Stimulated activated CD8-positive, alpha-beta memory T cell treated with anti-CD3 and anti-CD28 coated beads, Interleukin-12 subunit alpha, Interleukin-12 subunit beta, amount 100 ng/mL, for 24 hours (primary cell): Measurements from ENCODE around the gene SOX12.
"Not testable (repeated sequence)": the region's sequence is repeated elsewhere in the genome, so short reads cannot be mapped to it uniquely, and the experiment has no call there.

Source experiments
- DNase-seq: peaks from one replicate; pipeline ENCODE4 v3.0.0-alpha.2; 2020; ENCODE audit errors: extremely low read depth

SOX12 gene

DNA sequence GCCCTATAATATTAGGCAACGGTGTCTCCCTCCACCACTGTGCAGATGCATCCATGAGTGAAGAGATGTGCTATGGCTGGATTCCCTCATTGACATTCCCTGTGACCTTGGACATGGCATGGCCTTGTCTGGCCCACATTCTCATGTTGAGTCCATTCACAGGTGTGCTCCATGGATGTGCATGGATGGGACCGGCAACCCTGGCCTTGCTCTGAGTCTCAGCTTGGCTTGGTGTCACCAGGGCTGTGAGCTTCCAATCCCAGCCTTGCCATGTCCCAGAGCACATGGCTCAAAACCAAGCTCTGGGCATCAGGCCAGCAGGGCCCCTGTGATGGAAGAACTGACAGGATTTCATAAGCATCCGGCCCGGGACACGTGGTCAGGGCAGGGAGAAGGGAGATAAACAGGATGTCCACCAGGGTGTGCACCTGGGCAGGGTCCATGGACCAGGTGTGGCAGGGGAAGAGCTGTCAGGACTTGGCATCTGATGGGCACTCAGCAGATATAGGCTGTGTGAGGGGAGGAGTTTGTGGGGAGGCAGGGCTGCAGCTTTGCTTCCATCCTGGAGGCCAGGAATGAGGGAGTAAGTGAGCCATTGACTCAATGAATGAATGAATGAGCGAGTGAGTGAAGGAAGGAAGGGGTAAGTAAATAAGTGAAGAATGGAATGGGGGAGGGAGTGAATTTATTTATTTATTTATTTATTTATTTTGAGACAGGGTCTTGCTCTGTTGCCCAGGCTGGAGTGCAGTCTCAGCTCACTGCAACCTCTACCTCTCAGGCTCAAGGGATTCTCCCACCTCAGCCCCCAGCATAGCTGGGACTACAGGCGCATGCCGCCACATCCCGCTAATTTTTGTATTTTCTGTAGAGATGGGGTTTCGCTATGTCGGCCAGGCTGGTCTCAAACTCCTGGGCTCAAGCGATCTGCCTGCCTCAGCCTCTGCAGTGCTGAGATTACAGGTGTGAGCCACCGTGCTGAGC, 37.2 kb downstream of the SOX12 start:
- no peak for DNase-seq

DNA sequence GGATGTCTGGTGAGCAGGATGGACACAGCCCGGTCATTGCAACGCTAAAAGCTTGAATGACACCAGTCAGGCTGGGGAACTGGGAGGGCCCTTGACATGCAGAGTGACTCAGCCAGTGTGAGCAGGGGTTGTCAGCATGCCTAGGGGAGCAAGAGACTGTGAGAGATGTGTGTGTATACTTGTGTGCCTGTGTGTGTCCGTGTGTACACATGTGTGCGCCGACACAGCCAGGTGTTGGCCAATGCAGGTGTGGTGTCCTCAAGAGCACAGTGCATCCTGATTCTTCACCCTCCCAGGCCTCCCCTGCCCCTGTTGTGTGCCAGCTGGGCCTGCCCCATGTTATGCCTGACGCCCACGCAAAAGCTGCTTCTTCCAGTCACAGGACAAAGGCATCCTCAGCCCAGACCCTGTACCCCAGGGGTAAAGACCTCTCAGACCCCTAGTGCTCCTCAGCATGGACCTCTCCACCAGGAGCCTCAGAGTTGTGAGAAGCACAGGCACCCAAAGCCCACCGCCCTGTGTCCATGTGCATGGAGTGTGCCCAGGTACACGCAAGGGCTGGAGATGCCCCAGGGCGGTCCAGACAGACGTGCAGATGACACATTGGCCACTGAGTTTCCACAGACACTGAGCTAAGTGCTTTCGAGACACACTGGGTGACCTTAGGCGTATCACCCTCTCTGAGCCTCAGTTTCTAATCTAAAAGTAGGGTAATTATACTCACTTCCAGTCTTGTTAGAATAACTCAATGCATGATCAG, 38.1 kb downstream of the SOX12 start:
- DNase-seq, result no peak

DNA sequence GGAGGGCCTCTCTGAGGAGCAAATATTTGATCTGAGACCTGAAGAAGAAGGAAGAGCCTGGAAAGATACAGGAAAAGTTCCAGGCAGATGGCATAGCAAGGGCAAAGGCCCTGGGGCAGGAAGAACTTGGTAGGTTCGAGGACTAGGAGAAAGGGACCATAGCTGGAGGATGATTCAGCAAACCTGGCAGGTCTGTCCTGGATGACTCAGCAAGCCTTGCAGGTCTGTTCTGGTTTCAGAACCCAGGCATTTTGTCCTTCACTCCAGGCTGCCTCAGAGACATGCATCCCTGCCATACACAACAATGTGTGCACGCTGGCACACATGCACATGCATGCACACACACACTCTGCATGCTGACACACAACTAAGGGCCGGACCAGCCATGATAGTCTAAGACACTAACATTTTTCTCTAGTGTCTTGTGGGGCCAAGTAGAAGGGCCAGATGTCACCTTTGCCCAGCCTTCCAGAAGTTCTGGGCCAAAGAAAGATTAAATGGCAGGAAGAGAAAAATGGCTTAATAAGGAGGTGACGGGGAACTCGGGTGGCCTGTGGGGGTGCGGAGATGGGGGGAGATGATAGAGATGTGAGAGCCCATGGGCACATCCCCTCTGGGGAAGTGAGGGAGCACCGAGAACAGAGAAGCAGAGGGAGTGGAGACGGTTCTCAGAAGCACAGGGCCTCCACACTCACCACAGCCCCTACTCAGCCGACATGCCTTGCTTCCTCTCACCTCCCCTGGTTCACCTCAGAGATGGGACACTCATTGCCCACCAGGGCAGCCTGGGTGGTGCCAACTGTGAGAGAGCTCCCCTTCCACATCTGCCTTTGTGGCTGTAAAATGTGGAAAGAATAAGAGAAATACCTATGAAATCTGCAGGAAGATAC, 39.8 kb downstream of the SOX12 start:
- DNase-seq, result no peak

DNA sequence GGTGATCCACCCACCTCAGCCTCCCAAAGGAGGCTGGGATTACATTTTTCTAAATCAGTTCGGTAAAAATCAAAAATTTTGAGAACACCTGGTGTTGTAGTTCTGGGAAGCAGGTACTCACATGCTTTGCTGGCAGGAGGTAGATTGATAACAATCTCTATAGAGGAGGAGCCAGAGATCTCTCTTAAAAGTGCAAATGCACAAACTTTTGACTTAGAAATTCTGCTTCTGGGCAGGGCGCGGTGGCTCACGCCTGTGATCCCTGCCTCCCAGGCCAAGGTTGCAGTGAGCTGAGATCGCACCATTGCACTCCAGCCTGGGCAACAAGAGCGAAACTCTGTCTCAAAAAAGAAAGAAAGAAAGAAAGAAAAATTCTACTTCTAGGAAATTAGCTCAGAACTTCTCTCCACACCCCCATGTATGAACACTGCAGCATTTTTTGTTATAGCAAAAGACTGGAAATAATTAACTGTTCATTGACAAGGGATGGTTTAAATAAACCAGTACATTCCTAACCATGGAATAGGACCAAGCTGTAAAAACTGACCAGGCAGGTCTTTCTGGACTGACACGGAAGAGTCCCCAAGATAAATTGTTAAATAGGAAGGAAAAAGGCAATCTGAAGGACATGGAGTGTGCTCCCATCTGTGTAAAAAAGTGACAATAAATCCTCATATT, 40.8 kb downstream of the SOX12 start:
- no peak for DNase-seq

DNA sequence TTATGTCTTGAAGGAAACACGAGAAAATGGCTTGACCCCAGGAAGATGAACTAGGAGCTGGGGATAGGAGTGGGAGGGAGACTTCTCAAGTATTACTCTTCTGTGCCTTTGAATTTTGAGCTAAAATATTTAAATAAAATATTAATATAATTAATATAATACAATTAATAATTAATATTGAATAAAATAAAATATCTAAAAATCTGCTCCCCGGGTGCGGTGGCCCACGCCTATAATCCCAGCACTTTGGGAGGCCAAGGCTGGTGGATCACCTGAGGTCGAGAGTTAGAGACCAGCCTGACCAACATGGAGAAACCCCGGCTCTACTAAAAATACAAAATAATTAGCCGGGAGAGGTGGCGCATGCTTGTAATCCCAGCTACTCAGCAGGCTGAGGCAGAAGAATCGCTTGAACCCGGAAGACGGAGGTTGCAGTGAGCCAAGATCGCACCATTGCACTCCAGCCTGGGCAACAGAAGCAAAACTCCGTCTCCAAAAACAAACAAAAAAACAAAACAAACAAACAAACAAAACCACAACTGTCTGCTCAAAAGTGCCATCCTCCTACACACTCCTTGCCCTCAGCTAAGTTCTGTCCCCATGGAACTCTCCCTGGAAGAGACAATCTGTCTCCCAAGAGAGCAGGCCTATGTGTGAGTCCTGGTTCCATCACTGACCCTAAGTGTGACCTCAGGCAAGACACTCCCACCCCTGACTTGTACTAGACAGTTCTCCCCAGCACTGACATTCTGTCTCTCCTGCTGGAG, 41.5 kb downstream of the SOX12 start:
- no peak for DNase-seq

DNA sequence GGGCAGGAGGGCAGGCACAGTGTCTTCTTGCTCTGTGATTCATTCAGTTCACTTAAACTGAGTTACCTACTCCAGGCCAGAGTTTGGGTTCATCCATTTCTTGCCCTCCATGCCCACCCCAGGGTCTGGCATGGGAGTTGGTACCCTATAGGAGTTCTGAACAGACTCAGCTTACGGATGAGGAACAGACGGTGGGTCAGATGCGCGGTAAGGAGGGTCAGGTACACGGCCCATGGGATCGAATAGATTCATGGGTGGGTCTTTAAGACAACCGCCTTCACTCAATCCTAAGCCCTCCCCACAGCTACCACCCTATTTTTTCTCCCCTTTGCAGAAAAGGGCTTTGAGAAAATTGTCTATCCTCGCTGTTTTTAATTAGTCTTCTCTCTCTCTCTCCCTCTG, 42.1 kb downstream of the SOX12 start:
- DNase-seq, result no peak

DNA sequence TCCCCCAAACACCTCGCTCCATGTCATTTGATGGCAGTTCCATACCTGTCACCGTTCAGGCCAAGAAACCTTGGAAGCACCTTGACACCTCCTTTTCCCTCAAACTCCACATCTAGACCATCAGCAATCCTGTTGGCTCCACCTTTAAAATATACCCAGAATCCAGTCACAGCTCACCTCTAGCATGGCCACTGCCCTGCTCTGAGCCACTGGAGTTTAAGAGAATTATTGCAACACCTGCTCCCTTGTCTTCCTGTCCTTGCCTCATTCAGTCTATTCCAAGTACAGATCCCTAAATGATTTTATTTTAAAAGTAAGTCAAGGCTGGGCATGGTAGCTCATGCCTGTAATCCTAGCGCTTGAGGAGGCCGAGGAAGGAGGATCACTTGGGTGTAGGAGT, 43.6 kb downstream of the SOX12 start:
- no peak for DNase-seq

DNA sequence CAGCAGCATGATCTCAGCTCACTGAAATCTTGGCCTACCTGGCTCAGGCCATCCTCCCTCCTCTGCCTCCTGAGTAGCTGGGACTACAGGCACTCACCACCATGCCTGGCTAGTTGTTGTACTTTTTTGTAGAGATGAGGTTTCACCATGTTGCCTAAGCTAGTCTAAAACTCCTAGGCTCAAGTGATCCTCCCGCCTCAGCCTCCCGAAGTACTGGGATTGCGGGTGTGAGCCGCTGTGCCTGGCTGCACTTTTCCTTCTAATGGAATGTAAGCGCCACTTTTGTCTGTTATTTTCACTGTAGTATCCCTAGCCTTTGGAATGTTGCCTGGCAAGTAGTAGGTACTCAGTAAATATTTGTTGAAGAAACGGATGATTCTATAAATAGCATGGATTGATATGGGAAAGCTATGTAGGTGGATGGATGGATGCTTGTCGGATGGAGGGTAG, 44.8 kb downstream of the SOX12 start:
- no peak for DNase-seq

DNA sequence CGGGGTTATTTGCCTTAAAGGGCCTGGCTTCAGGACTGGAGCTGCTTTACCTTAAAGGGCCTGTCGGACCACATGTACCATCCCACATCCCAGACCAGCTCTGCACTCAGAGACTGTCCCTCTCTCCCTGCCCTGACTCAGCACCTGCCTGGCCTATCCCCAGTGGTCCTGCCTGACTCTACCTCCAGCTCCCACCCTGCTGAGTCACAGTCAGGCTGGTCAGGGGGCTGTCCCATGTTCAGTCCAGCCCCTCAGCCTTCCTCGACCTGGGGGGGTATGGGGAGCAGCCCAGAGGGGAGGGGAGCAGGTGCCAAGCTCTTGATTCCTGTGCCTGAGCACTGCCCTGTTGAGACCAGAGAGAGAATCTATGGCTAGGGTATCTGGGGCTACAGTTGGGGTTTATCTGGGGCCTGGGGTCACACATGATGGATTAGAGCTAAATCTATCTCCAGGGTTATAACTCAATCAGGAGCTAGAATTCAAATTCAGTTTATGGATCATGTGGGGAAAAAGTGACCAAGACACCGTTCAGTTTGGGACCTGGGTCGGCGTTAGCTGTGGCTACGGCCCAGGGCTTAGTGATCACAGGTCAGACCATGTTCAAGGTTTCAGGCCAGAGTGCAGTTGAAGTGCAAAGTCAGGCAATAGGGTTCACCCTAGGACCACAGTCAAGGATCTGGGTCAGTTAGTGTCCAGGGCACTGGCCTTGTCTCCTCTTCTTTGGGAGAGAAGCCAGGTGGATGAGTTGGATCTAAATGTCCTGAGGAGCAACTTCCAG, 45.8 kb downstream of the SOX12 start:
- no peak for DNase-seq

DNA sequence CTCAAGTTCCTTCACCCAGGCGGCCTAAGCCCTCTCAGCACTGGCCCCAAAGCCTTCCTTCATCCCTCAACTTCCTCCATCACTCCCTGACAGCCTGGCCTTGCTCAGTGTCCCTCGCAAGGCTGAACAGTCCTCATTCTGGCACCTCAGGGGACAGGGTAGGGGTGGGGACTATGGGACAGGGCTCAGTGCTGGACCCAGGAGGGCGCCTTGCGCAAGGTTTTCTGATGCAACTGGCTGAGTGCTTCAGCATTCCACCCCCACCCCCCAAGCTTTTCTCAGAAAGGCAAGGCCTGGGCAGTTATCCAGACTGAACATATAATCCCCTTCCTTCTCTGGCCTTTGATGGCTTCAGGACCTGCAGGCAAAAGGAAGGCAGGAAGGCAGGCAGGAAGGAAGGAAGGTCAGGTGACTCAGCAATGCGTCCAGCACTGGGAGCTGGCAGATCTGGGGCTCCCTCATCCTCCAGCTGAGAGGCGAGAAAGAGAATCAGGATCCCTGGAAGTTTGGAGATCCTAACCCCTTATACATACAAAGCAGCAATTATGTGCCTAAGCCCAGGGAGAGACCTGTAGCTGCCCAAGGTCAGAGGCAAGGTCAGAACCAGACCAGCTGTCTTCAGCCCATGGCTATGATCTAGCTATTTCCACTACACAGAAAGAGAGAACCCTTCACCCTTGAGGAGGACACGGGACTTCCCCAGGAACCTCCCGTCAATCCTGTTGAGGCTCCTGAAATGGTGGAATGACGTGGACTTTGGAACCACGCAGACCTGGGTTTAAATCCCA, 46.6 kb downstream of the SOX12 start:
- no peak for DNase-seq

DNA sequence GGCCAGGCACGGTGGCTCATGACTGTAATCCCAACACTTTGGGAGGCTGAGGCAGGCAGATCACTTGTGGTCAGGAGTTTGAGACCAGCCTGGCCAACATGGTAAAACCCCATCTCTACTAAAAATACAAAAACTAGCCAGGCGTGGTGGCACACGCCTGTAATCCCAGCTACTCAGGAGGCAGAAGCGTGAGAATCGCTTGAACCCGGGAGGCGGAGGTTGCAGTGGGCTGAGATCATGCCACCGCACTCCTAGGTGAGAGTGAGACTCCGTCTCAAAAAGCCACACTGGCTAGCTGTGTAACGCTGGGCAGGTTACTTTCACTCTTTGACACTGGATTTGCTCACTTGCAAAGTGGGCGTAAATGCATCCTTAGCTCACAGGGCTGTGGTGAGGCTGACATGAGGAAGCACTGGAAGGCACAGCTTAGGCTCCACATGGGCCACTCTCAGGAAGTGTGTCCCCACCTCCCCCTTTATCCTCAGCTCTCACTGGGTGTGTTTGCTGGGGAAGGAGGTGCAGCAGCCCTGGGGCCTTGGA, 47.3 kb downstream of the SOX12 start:
- DNase-seq, result not testable (repeated sequence)

DNA sequence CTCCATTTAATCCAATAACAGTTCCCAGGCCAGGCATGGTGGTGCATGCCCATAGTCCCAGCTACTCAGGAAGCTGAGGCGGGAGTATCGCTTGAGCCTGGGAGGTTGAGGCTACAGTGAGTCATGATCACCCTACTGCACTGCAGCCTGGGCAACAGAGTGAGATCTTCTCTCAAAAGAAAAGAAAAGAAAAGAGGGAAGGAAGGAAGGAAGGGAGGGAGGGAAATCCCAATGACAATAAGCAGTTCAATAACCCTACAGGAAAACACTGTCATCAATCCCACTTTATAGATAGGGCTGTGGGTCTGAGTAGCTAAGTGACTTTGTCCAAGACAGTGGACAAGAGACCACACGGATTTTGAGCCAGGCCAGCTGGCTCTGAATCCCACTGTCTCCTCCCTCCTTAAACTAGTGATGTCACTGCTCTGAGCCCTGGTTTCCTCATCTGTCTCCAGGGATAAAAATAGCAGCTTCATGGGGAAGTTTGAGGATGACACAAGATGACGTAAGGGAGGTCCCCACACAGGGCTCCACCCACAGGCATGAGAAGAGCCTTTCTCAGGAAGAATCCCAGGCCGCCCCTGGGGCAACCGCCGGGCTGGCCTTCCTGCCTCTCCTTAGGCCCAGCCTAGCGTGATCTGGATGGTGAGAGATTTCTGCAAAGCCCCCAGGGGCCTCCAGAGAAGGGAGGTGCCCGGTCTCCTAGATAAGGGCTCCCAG, 48.0 kb downstream of the SOX12 start:
- no peak for DNase-seq

DNA sequence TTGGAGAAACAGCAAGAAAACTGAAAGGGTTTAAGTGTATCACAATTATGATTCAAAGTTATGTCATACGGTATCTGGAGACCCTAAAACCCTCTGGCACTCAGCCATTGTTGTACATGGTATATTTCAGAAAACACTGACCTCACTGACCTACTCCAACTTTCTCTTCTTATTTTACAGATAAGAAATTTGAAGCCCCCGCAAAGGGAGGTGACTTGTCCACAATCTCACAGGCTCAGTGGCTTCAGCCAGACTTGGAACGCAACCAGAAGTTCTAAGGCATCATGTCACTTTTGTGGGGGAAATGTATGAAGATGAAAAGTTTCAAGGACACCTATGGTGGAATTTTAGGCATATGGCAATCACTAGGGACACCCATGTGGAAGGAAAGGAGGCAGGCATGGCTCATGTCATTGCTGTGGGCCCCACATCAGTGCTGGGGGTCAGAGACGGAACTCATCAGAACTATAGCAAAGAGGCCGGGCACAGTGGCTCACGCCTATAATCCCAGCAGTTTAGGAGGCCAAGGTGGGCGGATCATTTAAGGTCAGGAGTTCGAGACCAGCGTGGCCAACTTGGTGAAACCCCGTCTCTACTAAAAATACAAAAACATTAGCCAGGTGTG, 50.0 kb downstream of the SOX12 start:
- no peak for DNase-seq

DNA sequence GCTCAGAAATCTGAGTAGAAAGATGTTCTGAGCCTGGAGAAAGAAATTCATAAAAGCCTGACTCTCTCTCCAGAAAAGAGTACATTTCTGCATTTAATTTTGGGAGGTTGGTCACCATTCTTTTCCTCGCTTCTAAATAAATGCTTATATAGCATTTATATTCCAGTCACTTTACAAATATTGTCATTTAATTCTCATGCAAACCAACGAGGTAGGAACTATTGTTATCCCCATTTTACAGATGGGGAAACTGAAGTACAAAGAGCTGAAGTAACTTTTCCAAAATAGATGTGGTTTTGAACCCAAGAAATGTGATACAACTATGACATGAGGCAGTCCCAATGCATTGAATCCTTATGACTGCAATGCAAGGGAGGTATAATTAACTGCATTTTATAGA, 50.7 kb downstream of the SOX12 start:
- no peak for DNase-seq

DNA sequence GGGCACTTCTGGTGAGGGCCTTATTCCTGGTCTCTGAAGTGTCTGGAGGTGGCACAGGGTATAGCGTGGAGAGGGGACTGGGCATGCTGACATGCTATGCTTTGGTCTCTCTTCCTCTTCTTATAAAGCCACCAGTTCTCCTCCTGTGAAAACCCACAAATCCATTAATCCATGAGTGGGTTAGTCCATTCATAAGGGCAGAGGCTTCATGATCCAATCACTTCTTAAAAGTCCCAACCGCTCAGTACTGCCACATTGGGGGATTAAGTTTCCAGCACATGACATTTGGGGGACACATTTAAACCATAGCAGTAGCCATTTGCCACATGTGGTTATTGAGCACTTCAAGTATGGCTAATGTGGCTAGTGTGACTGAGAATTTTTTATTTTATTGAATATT, 51.4 kb downstream of the SOX12 start:
- DNase-seq, result no peak

DNA sequence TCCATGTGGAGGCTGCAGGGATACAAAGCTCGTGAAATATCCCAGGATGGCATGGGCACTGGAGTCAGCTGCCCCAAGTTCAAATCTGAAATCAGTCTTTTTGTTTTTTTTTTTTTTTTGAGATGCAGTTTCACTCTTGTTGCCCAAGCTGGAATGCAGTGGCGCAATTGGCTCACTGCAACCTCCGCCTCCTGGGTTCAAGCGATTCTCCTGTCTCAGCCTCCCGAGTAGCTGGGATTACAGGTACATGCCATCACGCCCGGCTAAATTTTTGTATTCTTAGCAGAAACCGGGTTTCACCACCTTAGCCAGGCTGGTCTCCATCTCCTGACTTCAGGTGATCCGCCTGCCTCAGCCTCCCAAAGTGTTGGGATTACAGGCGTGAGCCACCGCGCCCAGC, 52.2 kb downstream of the SOX12 start:
- DNase-seq, result not testable (repeated sequence)

DNA sequence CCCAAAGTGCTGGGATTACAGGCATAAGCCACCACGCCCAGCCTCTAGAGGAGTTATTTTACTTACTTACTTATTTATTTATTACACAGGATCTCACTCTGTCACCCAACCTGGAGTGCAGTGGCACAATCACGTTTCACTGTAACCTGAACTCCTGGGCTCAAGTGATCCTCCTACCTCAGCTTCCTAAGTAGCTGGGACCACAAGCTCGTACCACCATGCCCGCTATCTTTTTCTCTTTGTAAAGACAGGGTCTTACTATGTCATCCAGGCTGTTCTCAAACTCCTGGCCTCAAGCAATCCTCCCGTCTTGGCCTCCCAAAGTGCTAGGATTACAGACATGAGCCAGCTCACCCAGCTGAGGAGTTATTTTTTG, 53.6 kb downstream of the SOX12 start:
- no peak for DNase-seq
